ENCODE measurements around the gene NRL. TPM values are rescaled to one million over a fixed set of nuclear protein-coding genes. Genes with fewer than 3 reads are reported as not detected.
"Not testable (repeated sequence)": the region's sequence is repeated elsewhere in the genome, so short reads cannot be mapped to it uniquely, and the experiment has no call there.

The NRL gene
- total RNA-seq, 4 donors from 2014 or later, result 2.2 to 2.9 (median 2.3) TPM

GRCh38 chr14:24110523-24110922 lies 4.2 kb downstream of the NRL start:
- 65% methylated on average over 1 of the region's 1 CpG for WGBS
- no peak for TF ChIP-seq EP300 (IDR thresholded peaks at IDR 0.05)
- TF ChIP-seq POLR2AphosphoS5 (IDR thresholded peaks at IDR 0.05), result no peak
- no peak for TF ChIP-seq CTCF (IDR thresholded peaks at IDR 0.05)
- no peak for TF ChIP-seq POLR2A (IDR thresholded peaks at IDR 0.05)
- H3K4me1 ChIP-seq, result peaks cover 24% of the 10 kb centered on the region
- H3K9me3 ChIP-seq, result no peaks in the 10 kb centered on the region
- H3K4me3 ChIP-seq, result no peak overlapping the region
- no peaks in the 10 kb centered on the region for H3K36me3 ChIP-seq
- no peak for DNase-seq (ENCODE audit: low spot score in 2 of 2)
- H3K27ac ChIP-seq, result no peak overlapping the region
- no peaks in the 10 kb centered on the region for H3K27me3 ChIP-seq

GRCh38 chr14:24110060-24110459 lies 4.7 kb downstream of the NRL start:
- no peak for DNase-seq (ENCODE audit: low spot score in 2 of 2)
- no peak overlapping the region for H3K27ac ChIP-seq
- WGBS, result 82% methylated on average over 9 of the region's 9 CpGs
- H3K9me3 ChIP-seq, result no peaks in the 10 kb centered on the region
- no peaks in the 10 kb centered on the region for H3K36me3 ChIP-seq
- no peak overlapping the region for H3K4me3 ChIP-seq
- peaks cover 20% of the 10 kb centered on the region for H3K4me1 ChIP-seq
- TF ChIP-seq POLR2A (IDR thresholded peaks at IDR 0.05) (no peak), EP300 (IDR thresholded peaks at IDR 0.05) (no peak), POLR2AphosphoS5 (IDR thresholded peaks at IDR 0.05) (no peak), CTCF (IDR thresholded peaks at IDR 0.05) (no peak)
- no peaks in the 10 kb centered on the region for H3K27me3 ChIP-seq

- Histone ChIP-seq H3K4me1 (peaks cover 16% of the 10 kb centered on the region), H3K36me3 (peaks cover 2% of the 10 kb centered on the region), H3K27ac (no peak overlapping the region), H3K4me3 (no peak overlapping the region), H3K27me3 (no peaks in the 10 kb centered on the region), H3K9me3 (no peaks in the 10 kb centered on the region)
- WGBS, result 45% methylated on average over 5 of the region's 5 CpGs
- TF ChIP-seq CTCF (IDR thresholded peaks at IDR 0.05) (no peak), POLR2A (IDR thresholded peaks at IDR 0.05) (no peak), EP300 (IDR thresholded peaks at IDR 0.05) (no peak), POLR2AphosphoS5 (IDR thresholded peaks at IDR 0.05) (no peak)
- no peak for DNase-seq (ENCODE audit: low spot score in 2 of 2)
Observed at GRCh38 chr14:24108336-24108874, 6.3 kb downstream of the NRL start.

GRCh38 chr14:24106672-24107271 lies 8.0 kb downstream of the NRL start:
- Histone ChIP-seq H3K9me3 (no peaks in the 10 kb centered on the region), H3K4me1 (peaks cover 14% of the 10 kb centered on the region), H3K27ac (no peak overlapping the region), H3K36me3 (peaks cover 11% of the 10 kb centered on the region), H3K27me3 (no peaks in the 10 kb centered on the region), H3K4me3 (no peak overlapping the region)
- no peak for DNase-seq (ENCODE audit: low spot score in 2 of 2)
- TF ChIP-seq POLR2AphosphoS5 (IDR thresholded peaks at IDR 0.05), result no peak
- TF ChIP-seq EP300 (IDR thresholded peaks at IDR 0.05), result no peak
- no peak for TF ChIP-seq CTCF (IDR thresholded peaks at IDR 0.05)
- no peak for TF ChIP-seq POLR2A (IDR thresholded peaks at IDR 0.05)
- 89% methylated on average over 4 of the region's 4 CpGs for WGBS

GRCh38 chr14:24105609-24106239 lies 9.0 kb downstream of the NRL start:
- DNase-seq (ENCODE audit: low spot score in 2 of 2); H3K27me3 ChIP-seq; H3K4me3 ChIP-seq; H3K9me3 ChIP-seq; H3K27ac ChIP-seq: not testable (repeated sequence)
- H3K4me1 ChIP-seq, result peaks cover 14% of the 10 kb centered on the region
- peaks cover 11% of the 10 kb centered on the region for H3K36me3 ChIP-seq
- 91% methylated on average over 8 of the region's 8 CpGs for WGBS
